ENCODE measurements around the gene TIAL1.

The TIAL1 gene

GRCh38 chr10:119523895-119524719 is 72.7 kb downstream of the TIAL1 start:
- H3K27ac ChIP-seq = no peak overlapping the region
- no peak for TF ChIP-seq ZFX (IDR thresholded peaks at IDR 0.05)
- no peak for TF ChIP-seq CTCF (conservative IDR thresholded peaks at IDR 0.05)

Data from C4-2B (cell line).